ENCODE measurements around the gene PREX1. TPM values are rescaled to one million over a fixed set of nuclear protein-coding genes. Genes with fewer than 3 reads are reported as not detected.

The PREX1 gene
- total RNA-seq, 1 experiment from 2014 or later: 9.5 TPM

DNA sequence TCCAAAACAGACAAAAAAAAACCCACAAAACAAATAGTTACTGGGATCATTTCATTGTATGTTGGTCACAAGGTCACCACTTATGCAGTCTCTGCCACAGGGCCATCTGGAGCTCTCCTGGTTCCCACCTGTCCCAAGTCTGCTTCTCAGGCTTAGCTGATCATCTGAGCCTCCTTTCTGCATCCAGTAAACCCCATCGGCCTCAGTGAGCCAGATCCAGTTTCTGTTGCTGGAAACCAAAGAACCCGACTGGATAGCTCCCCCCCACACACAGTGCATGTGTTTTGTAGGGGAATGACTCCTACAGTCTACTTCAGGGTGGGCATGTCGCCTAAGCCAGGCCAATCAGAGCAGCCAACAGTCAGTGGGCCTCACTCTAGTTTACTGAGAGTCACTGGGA is 233.3 kb downstream of the PREX1 start:
- BruUV-seq (replicated peaks): no TSS peak
- H3K9me3 ChIP-seq: no peaks in the 10 kb centered on the region
- Mint-ChIP-seq H3K4me3 (ENCODE audit: unreplicated experiment) (no peak overlapping the region), H3K36me3 (ENCODE audit: insufficient read depth, unreplicated experiment) (no peaks in the 10 kb centered on the region), H3K9me3 (ENCODE audit: unreplicated experiment) (no peaks in the 10 kb centered on the region), H3K27me3 (ENCODE audit: insufficient read depth, unreplicated experiment) (no peaks in the 10 kb centered on the region), H3K27ac (ENCODE audit: unreplicated experiment) (no peak overlapping the region), H3K4me1 (ENCODE audit: low read depth, unreplicated experiment) (no peaks in the 10 kb centered on the region)
- peak in 1 of 2 experiments; percentile 26 for DNase-seq
- CTCF ChIA-PET: interaction anchor here (0.7 to 1.7 kb wide), 3 partner anchors 26 to 299 kb away, joined by 3 to 10 read pairs (median 5); no protein-coding TSS in a partner anchor
- H3K36me3 ChIP-seq (ENCODE audit: control insufficient read depth, insufficient read depth, low read length): 0 out of 2 replicates have a peak, but pooled peaks cover 1% of the 10 kb centered on the region
- no peak overlapping the region for H3K4me3 ChIP-seq (ENCODE audit: low read depth, low read length)
- H3K4me1 ChIP-seq: peaks cover 9% of the 10 kb centered on the region; the same call in 1 of the 2 replicates
- POLR2A ChIA-PET: no interaction called here
- intact Hi-C loops (cut with micrococcal nuclease; ENCODE audit: unreplicated experiment): no loop called here
- H3K27me3 ChIP-seq (replicated peaks; ENCODE audit: control insufficient read depth, insufficient read depth, low read length): no peaks in the 10 kb centered on the region
- TF ChIP-seq, protein P1, sequence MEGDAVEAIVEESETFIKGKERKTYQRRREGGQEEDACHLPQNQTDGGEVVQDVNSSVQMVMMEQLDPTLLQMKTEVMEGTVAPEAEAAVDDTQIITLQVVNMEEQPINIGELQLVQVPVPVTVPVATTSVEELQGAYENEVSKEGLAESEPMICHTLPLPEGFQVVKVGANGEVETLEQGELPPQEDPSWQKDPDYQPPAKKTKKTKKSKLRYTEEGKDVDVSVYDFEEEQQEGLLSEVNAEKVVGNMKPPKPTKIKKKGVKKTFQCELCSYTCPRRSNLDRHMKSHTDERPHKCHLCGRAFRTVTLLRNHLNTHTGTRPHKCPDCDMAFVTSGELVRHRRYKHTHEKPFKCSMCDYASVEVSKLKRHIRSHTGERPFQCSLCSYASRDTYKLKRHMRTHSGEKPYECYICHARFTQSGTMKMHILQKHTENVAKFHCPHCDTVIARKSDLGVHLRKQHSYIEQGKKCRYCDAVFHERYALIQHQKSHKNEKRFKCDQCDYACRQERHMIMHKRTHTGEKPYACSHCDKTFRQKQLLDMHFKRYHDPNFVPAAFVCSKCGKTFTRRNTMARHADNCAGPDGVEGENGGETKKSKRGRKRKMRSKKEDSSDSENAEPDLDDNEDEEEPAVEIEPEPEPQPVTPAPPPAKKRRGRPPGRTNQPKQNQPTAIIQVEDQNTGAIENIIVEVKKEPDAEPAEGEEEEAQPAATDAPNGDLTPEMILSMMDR (IDR thresholded peaks at IDR 0.05; ENCODE audit: insufficient read depth in 1 of 2, low read depth in 1 of 2, low read length in 1 of 2, severe bottlenecking in 1 of 2, unreplicated experiment in 1 of 2): no peak

- Mint-ChIP-seq H3K36me3 (ENCODE audit: insufficient read depth, unreplicated experiment) (no peaks in the 10 kb centered on the region), H3K27me3 (ENCODE audit: insufficient read depth, unreplicated experiment) (no peaks in the 10 kb centered on the region), H3K27ac (ENCODE audit: unreplicated experiment) (no peak overlapping the region), H3K9me3 (ENCODE audit: unreplicated experiment) (no peaks in the 10 kb centered on the region), H3K4me1 (ENCODE audit: low read depth, unreplicated experiment) (no peaks in the 10 kb centered on the region), H3K4me3 (ENCODE audit: unreplicated experiment) (no peak overlapping the region)
- TF ChIP-seq, protein P1 (IDR thresholded peaks at IDR 0.05; ENCODE audit: insufficient read depth in 1 of 2, low read depth in 1 of 2, low read length in 1 of 2, severe bottlenecking in 1 of 2, unreplicated experiment in 1 of 2): no peak
- H3K4me3 ChIP-seq (ENCODE audit: low read depth, low read length): no peak overlapping the region
- 0 out of 2 replicates have a peak, but pooled peaks cover 1% of the 10 kb centered on the region for H3K36me3 ChIP-seq (ENCODE audit: control insufficient read depth, insufficient read depth, low read length)
- intact Hi-C loops (cut with micrococcal nuclease; ENCODE audit: unreplicated experiment): no loop called here
- no TSS peak for BruUV-seq (replicated peaks)
- H3K4me1 ChIP-seq: no peaks in the 10 kb centered on the region; the same call in 1 of the 2 replicates
- peak in 1 of 2 experiments; percentile 29 for DNase-seq
- H3K9me3 ChIP-seq: no peaks in the 10 kb centered on the region
- ChIA-PET CTCF (no interaction called here), POLR2A (interaction anchor here (0.6 kb wide), 1 partner anchor 14 kb away, joined by 4 read pairs; no protein-coding TSS in a partner anchor)
- no peaks in the 10 kb centered on the region for H3K27me3 ChIP-seq (replicated peaks; ENCODE audit: control insufficient read depth, insufficient read depth, low read length)
These were observed 235.5 kb downstream of the PREX1 start for GRCh38 chr20:48592107-48592940.

- ChIA-PET POLR2A (no interaction called here), CTCF (interaction anchor here (0.7 to 0.8 kb wide), 2 partner anchors 35 to 274 kb away, joined by 4 to 8 read pairs; no protein-coding TSS in a partner anchor)
- no peak overlapping the region for H3K4me3 ChIP-seq (ENCODE audit: low read depth, low read length)
- no peaks in the 10 kb centered on the region for H3K36me3 Mint-ChIP-seq (ENCODE audit: insufficient read depth, unreplicated experiment)
- no peak overlapping the region for H3K4me3 Mint-ChIP-seq (ENCODE audit: unreplicated experiment)
- H3K27ac Mint-ChIP-seq (ENCODE audit: unreplicated experiment): no peak overlapping the region
- intact Hi-C loops (cut with micrococcal nuclease; ENCODE audit: unreplicated experiment): no loop called here
- peak in 1 of 2 experiments; percentile 14 for DNase-seq
- H3K4me1 ChIP-seq: peaks cover 13% of the 10 kb centered on the region
- no peaks in the 10 kb centered on the region for H3K9me3 ChIP-seq
- no peaks in the 10 kb centered on the region for H3K36me3 ChIP-seq (ENCODE audit: control insufficient read depth, insufficient read depth, low read length)
- TF ChIP-seq, protein P1 (IDR thresholded peaks at IDR 0.05; ENCODE audit: insufficient read depth in 1 of 2, low read depth in 1 of 2, low read length in 1 of 2, severe bottlenecking in 1 of 2, unreplicated experiment in 1 of 2): no peak
- no peaks in the 10 kb centered on the region for H3K27me3 ChIP-seq (replicated peaks; ENCODE audit: control insufficient read depth, insufficient read depth, low read length)
- peaks cover 10% of the 10 kb centered on the region for H3K9me3 Mint-ChIP-seq (ENCODE audit: unreplicated experiment)
- peaks cover 12% of the 10 kb centered on the region for H3K4me1 Mint-ChIP-seq (ENCODE audit: low read depth, unreplicated experiment)
- no TSS peak for BruUV-seq (replicated peaks)
- no peaks in the 10 kb centered on the region for H3K27me3 Mint-ChIP-seq (ENCODE audit: insufficient read depth, unreplicated experiment)
These were observed 241.1 kb downstream of the PREX1 start for GRCh38 chr20:48586730-48587129.

Data from Caco-2 (cell line).